Measurements from ENCODE around the gene ORM2. TPM values are rescaled to one million over a fixed set of nuclear protein-coding genes. Genes with fewer than 3 reads are reported as not detected.

ORM2 gene
- total RNA-seq, 2 donors from 2014 or later = 0.59 to 0.80 TPM

GRCh38 chr9:114349713-114350480 lies 20.2 kb downstream of the ORM2 start:
- no peaks in the 10 kb centered on the region for H3K27me3 Mint-ChIP-seq (ENCODE audit: insufficient read depth)
- H3K27ac Mint-ChIP-seq = peak overlapping the region; percentile 85
- H3K9me3 Mint-ChIP-seq = no peaks in the 10 kb centered on the region
- peaks cover 30% of the 10 kb centered on the region for H3K36me3 Mint-ChIP-seq (ENCODE audit: low read depth)
- Histone ChIP-seq H3K36me3 (ENCODE audit: control insufficient read depth, insufficient read depth, low read length) (peaks cover 6% of the 10 kb centered on the region), H3K27me3 (ENCODE audit: control insufficient read depth, insufficient read depth, low read length, poor library complexity, severe bottlenecking) (no peaks in the 10 kb centered on the region), H3K4me1 (ENCODE audit: control insufficient read depth, insufficient read depth, low read length) (no peaks in the 10 kb centered on the region), H3K27ac (ENCODE audit: low read depth, low read length) (no peak overlapping the region), H3K9ac (ENCODE audit: extremely low read depth, low read length, poor library complexity, severe bottlenecking) (no peak overlapping the region), H3K9me3 (ENCODE audit: control insufficient read depth, low read length) (no peaks in the 10 kb centered on the region), H3K4me3 (ENCODE audit: low read length) (no peak overlapping the region)
- no peak overlapping the region for H3K4me3 Mint-ChIP-seq
- peaks cover 10% of the 10 kb centered on the region for H3K4me1 Mint-ChIP-seq
- no peak for DNase-seq
- TF ChIP-seq, protein P1, sequence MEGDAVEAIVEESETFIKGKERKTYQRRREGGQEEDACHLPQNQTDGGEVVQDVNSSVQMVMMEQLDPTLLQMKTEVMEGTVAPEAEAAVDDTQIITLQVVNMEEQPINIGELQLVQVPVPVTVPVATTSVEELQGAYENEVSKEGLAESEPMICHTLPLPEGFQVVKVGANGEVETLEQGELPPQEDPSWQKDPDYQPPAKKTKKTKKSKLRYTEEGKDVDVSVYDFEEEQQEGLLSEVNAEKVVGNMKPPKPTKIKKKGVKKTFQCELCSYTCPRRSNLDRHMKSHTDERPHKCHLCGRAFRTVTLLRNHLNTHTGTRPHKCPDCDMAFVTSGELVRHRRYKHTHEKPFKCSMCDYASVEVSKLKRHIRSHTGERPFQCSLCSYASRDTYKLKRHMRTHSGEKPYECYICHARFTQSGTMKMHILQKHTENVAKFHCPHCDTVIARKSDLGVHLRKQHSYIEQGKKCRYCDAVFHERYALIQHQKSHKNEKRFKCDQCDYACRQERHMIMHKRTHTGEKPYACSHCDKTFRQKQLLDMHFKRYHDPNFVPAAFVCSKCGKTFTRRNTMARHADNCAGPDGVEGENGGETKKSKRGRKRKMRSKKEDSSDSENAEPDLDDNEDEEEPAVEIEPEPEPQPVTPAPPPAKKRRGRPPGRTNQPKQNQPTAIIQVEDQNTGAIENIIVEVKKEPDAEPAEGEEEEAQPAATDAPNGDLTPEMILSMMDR (conservative IDR thresholded peaks at IDR 0.05) = no peak
- 93 to 98% methylated on average over 8 to 10 of the region's 10 CpGs for WGBS, 2 experiments (ENCODE audit: insufficient coverage in 1 of 2, insufficient read length in 1 of 2)

DNA sequence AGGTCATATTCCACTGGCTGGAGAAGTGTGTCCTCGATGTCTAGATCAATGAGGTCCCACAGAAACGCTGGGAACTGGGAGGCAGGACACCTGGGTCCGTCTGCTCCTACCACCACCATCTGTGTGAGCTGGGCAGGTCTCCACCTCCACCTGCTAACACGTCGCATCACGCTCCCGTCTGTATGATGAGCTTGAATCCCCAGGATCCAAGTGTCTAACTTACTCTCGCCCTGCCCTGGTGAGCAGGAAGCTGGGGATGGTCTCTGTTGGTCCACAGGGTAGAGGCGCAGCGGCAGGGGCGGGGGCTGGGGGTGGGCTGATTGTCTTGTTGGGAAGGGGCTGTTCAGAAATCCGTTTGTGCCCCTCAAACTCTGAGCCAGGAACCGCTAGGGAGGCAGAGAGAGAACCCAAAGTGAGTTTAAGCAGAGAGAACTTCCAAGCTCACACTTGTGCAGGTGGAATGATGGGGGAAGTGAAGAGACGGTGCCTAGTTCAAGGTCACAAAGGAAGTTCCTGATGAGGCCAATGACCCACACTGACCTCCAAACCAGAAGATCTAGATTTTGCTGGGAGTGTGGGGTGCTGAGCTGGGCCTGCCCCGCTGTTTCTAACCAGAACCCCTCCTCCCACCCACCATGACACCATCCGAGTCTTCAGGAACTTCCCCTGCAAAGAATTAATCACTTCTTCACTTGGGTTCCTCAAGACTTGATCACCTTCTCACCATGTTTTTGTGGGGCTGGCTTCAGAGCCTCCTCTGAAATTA lies 21.1 kb downstream of the ORM2 start:
- no peak for DNase-seq
- no peaks in the 10 kb centered on the region for H3K9me3 ChIP-seq (ENCODE audit: control insufficient read depth, low read length)
- WGBS, 2 experiments (ENCODE audit: insufficient coverage in 1 of 2, insufficient read length in 1 of 2) = 94% methylated on average over 12 to 16 of the region's 16 CpGs
- H3K27ac Mint-ChIP-seq = no peak overlapping the region
- TF ChIP-seq, protein P1 (conservative IDR thresholded peaks at IDR 0.05) = no peak
- no peaks in the 10 kb centered on the region for H3K9me3 Mint-ChIP-seq
- no peak overlapping the region for H3K27ac ChIP-seq (ENCODE audit: low read depth, low read length)
- H3K4me3 Mint-ChIP-seq = no peak overlapping the region
- H3K4me1 Mint-ChIP-seq = peaks cover 10% of the 10 kb centered on the region
- no peaks in the 10 kb centered on the region for H3K27me3 ChIP-seq (ENCODE audit: control insufficient read depth, insufficient read depth, low read length, poor library complexity, severe bottlenecking)
- peaks cover 6% of the 10 kb centered on the region for H3K36me3 ChIP-seq (ENCODE audit: control insufficient read depth, insufficient read depth, low read length)
- H3K36me3 Mint-ChIP-seq (ENCODE audit: low read depth) = peaks cover 21% of the 10 kb centered on the region
- no peak overlapping the region for H3K9ac ChIP-seq (ENCODE audit: extremely low read depth, low read length, poor library complexity, severe bottlenecking)
- H3K4me1 ChIP-seq (ENCODE audit: control insufficient read depth, insufficient read depth, low read length) = no peaks in the 10 kb centered on the region
- H3K27me3 Mint-ChIP-seq (ENCODE audit: insufficient read depth) = no peaks in the 10 kb centered on the region
- H3K4me3 ChIP-seq (ENCODE audit: low read length) = no peak overlapping the region

DNA sequence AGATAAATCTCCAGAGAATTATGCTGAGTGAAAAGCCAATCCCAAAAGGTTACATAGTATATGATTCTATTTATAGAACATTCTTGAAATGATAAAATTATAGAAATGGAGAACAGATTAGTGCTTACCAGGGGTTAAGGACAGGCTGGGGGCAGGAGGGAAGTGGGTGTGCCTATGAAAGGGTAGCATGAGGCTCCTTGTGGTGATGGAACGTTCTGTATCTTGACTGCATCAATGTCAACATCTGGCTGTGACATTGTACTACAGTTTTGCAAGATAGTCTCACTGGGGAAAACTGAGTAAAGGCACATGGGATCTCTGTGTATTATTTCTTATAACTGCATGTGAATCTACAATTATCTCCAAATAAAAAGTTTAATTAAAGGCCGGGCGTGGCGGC lies 22.3 kb downstream of the ORM2 start:
- peaks cover under 1% of the 10 kb centered on the region for H3K36me3 ChIP-seq (ENCODE audit: control insufficient read depth, insufficient read depth, low read length)
- no peak overlapping the region for H3K27ac ChIP-seq (ENCODE audit: low read depth, low read length)
- Mint-ChIP-seq H3K36me3 (ENCODE audit: low read depth) (peaks cover 16% of the 10 kb centered on the region), H3K4me3 (no peak overlapping the region), H3K27me3 (ENCODE audit: insufficient read depth) (no peaks in the 10 kb centered on the region), H3K4me1 (peaks cover 10% of the 10 kb centered on the region), H3K27ac (no peak overlapping the region), H3K9me3 (no peaks in the 10 kb centered on the region)
- H3K9me3 ChIP-seq (ENCODE audit: control insufficient read depth, low read length) = no peaks in the 10 kb centered on the region
- no peaks in the 10 kb centered on the region for H3K4me1 ChIP-seq (ENCODE audit: control insufficient read depth, insufficient read depth, low read length)
- no peak overlapping the region for H3K9ac ChIP-seq (ENCODE audit: extremely low read depth, low read length, poor library complexity, severe bottlenecking)
- H3K27me3 ChIP-seq (ENCODE audit: control insufficient read depth, insufficient read depth, low read length, poor library complexity, severe bottlenecking) = no peaks in the 10 kb centered on the region
- DNase-seq = no peak
- no peak overlapping the region for H3K4me3 ChIP-seq (ENCODE audit: low read length)
- WGBS, 2 experiments (ENCODE audit: insufficient coverage in 1 of 2, insufficient read length in 1 of 2) = 93 to 94% methylated on average over 3 to 4 of the region's 4 CpGs
- TF ChIP-seq, protein P1 (conservative IDR thresholded peaks at IDR 0.05) = no peak

Data from endodermal cell (in vitro differentiated cells).